D721Med (cell line): Measurements from ENCODE around the gene NHSL1.

ENCODE experiments used
- DNase-seq: peaks from one replicate; pipeline ENCODE4 v3.0.0; 2011; ENCODE audit warnings: low spot score; ENCODE audit not compliant: insufficient read length
- FAIRE-seq: peaks from 2 replicates; lab custom pipeline; 2011; peaks lifted over from hg19 to GRCh38; lab: Jason Lieb, UNC
- TF ChIP-seq, protein P1 (sequence below): IDR thresholded peaks from 2 replicates; pipeline ENCODE4 v1.5.1; 2012; ENCODE audit warnings: mild to moderate bottlenecking, control low read depth; ENCODE audit not compliant: insufficient read depth; ENCODE audit errors: missing control alignments

The NHSL1 gene

GRCh38 chr6:138403801-138404665, 95.3 kb downstream of the NHSL1 start, which contains the start of gene HEBP2:
Gene HEBP2 (plus strand): TSS chr6:138404223. CDS start chr6:138404496, 273 bp downstream.
- FAIRE-seq (no peak), DNase-seq (peak; percentile 75)
- TF ChIP-seq, protein P1, sequence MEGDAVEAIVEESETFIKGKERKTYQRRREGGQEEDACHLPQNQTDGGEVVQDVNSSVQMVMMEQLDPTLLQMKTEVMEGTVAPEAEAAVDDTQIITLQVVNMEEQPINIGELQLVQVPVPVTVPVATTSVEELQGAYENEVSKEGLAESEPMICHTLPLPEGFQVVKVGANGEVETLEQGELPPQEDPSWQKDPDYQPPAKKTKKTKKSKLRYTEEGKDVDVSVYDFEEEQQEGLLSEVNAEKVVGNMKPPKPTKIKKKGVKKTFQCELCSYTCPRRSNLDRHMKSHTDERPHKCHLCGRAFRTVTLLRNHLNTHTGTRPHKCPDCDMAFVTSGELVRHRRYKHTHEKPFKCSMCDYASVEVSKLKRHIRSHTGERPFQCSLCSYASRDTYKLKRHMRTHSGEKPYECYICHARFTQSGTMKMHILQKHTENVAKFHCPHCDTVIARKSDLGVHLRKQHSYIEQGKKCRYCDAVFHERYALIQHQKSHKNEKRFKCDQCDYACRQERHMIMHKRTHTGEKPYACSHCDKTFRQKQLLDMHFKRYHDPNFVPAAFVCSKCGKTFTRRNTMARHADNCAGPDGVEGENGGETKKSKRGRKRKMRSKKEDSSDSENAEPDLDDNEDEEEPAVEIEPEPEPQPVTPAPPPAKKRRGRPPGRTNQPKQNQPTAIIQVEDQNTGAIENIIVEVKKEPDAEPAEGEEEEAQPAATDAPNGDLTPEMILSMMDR, result peak; percentile 45

- DNase-seq (peak; percentile 32), FAIRE-seq (no peak)
- TF ChIP-seq, protein P1, result peak; percentile 34
Observed at GRCh38 chr6:138403324-138403800, 95.9 kb downstream of the NHSL1 start.

GRCh38 chr6:138402838-138403187, 96.5 kb downstream of the NHSL1 start:
- DNase-seq (no peak), FAIRE-seq (no peak)
- TF ChIP-seq, protein P1, result no peak

- FAIRE-seq, result no peak
- DNase-seq, result no peak
- TF ChIP-seq, protein P1, result no peak
Observed at GRCh38 chr6:138401960-138402837, 97.1 kb downstream of the NHSL1 start.

- TF ChIP-seq, protein P1, result no peak
- DNase-seq (no peak), FAIRE-seq (no peak)
Observed at GRCh38 chr6:138400326-138400725, 99.0 kb downstream of the NHSL1 start.

- DNase-seq, result no peak
- no peak for FAIRE-seq
- TF ChIP-seq, protein P1, result no peak
Observed at GRCh38 chr6:138397128-138398122, 101.9 kb downstream of the NHSL1 start.
